ENCODE measurements around the gene PTCH1.

Gene PTCH1

GRCh38 chr9:95429096-95429495, 87.7 kb downstream of the PTCH1 start (continued):
- TF ChIP-seq ZNF404 (tag by site-specific recombination; IDR thresholded peaks at IDR 0.05) (no peak), HOXD13 (CRISPR knock-in tag; IDR thresholded peaks at IDR 0.05; ENCODE audit: borderline replicate concordance) (no peak), ZNF544 (tag by site-specific recombination; IDR thresholded peaks at IDR 0.05) (no peak), ZNF555 (tag by site-specific recombination; conservative IDR thresholded peaks at IDR 0.05) (no peak), ZNF48 (tag by site-specific recombination; IDR thresholded peaks at IDR 0.05) (no peak), ZNF660 (tag by site-specific recombination; IDR thresholded peaks at IDR 0.05) (no peak), ZFP41 (tag by site-specific recombination; IDR thresholded peaks at IDR 0.05; ENCODE audit: borderline replicate concordance) (no peak), ZNF155 (tag by site-specific recombination; IDR thresholded peaks at IDR 0.05) (no peak)
- TF ChIP-seq, protein P1, sequence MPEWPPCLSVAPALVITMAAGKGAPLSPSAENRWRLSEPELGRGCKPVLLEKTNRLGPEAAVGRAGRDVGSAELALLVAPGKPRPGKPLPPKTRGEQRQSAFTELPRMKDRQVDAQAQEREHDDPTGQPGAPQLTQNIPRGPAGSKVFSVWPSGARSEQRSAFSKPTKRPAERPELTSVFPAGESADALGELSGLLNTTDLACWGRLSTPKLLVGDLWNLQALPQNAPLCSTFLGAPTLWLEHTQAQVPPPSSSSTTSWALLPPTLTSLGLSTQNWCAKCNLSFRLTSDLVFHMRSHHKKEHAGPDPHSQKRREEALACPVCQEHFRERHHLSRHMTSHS (tag by site-specific recombination; IDR thresholded peaks at IDR 0.05) = no peak

DNA sequence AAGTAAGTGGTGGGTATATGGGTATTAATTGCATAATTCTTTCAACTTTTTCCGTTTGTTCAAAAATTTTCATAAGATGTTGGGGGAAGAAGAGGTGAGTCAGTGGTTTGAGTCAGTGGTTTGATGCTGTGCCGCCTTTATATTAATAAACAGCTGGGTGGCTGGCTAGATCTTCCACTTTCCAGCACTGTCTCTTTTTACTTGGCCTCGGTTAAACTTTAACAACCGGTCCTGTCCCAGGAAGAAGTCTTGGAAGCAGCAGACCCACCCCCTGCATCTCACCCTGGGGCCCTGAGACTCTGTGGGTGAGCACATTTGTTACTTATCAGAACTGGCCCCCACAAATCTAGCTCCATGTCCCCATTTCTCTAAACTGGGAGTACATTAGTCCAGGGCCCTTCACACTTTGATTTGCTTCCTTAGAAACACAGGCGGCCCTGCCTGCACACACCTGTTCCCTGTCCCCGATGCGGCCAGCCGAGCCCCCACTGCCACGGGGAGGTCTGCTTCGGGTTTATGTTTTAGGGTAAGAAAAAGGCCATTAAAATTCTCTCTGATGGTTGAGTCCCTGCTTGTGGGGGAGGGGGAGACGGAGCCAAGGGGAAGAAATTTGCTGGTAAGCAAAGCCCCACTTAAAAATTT, 90.7 kb downstream of the PTCH1 start:
- Histone ChIP-seq H3K4me1 (ENCODE audit: control insufficient read depth, insufficient read depth, low read length) (no peaks in the 10 kb centered on the region), H3K4me3 (ENCODE audit: low read depth, low read length) (peak overlapping the region; percentile 44), H3K27ac (ENCODE audit: extremely low read depth, low read depth, low read length) (peak overlapping the region; percentile 71), H3K36me3 (ENCODE audit: control insufficient read depth in 2 of 2, insufficient read depth in 1 of 2, low read length in 2 of 2) (peaks cover 0 to 8% of the 10 kb centered on the region in 2 experiments; a peak in 1 of 3 replicates), H3K9me3 (ENCODE audit: control insufficient read depth, insufficient read depth, low read depth, low read length) (no peaks in the 10 kb centered on the region)
- ChIA-PET POLR2A (interaction anchor here (0.6 to 1.1 kb wide), 3 partner anchors 36 to 121 kb away, joined by 3 to 5 read pairs (median 5); no protein-coding TSS in a partner anchor), CTCF (no interaction called here)
- TF ChIP-seq ZFP3 (tag by site-specific recombination; IDR thresholded peaks at IDR 0.05; ENCODE audit: low read depth) (no peak), GLIS2 (tag by site-specific recombination; IDR thresholded peaks at IDR 0.05) (0 out of 2 replicates have a peak, but pooled peaks have one; percentile 22), PATZ1 (tag by site-specific recombination; IDR thresholded peaks at IDR 0.05) (0 out of 2 replicates have a peak, but pooled peaks have one; percentile 25), ZNF138 (tag by site-specific recombination; IDR thresholded peaks at IDR 0.05; ENCODE audit: borderline replicate concordance) (no peak), ZNF768 (tag by site-specific recombination; IDR thresholded peaks at IDR 0.05) (no peak), GLI4 (tag by site-specific recombination; IDR thresholded peaks at IDR 0.05) (no peak), HOXC10 (CRISPR knock-in tag; IDR thresholded peaks at IDR 0.05) (no peak), ZNF302 (tag by site-specific recombination; IDR thresholded peaks at IDR 0.05; ENCODE audit: low read depth) (no peak), ZNF18 (tag by site-specific recombination; IDR thresholded peaks at IDR 0.05) (no peak), ZNF626 (tag by site-specific recombination; IDR thresholded peaks at IDR 0.05) (no peak), GLIS1 (tag by site-specific recombination; IDR thresholded peaks at IDR 0.05) (peak; percentile 62), ZBTB11 (tag by site-specific recombination; conservative IDR thresholded peaks at IDR 0.05; ENCODE audit: low read depth) (no peak), KLF1 (tag by site-specific recombination; IDR thresholded peaks at IDR 0.05) (no peak), ZNF133 (tag by site-specific recombination; IDR thresholded peaks at IDR 0.05) (no peak), ZNF10 (tag by site-specific recombination; IDR thresholded peaks at IDR 0.05) (no peak), ZNF530 (tag by site-specific recombination; IDR thresholded peaks at IDR 0.05; ENCODE audit: low read depth) (no peak), ZNF174 (tag by site-specific recombination; IDR thresholded peaks at IDR 0.05) (no peak)
- TF ChIP-seq, protein P2, sequence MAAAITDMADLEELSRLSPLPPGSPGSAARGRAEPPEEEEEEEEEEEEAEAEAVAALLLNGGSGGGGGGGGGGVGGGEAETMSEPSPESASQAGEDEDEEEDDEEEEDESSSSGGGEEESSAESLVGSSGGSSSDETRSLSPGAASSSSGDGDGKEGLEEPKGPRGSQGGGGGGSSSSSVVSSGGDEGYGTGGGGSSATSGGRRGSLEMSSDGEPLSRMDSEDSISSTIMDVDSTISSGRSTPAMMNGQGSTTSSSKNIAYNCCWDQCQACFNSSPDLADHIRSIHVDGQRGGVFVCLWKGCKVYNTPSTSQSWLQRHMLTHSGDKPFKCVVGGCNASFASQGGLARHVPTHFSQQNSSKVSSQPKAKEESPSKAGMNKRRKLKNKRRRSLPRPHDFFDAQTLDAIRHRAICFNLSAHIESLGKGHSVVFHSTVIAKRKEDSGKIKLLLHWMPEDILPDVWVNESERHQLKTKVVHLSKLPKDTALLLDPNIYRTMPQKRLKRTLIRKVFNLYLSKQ (tag by site-specific recombination; IDR thresholded peaks at IDR 0.05; ENCODE audit: borderline replicate concordance) = no peak

Measured in HEK293 (cell line).